Gastrocnemius medialis (tissue), 4 donors: ENCODE data around the gene TRIM8.
A peak's percentile ranks its signal among the peaks of the same experiment; 100 is the strongest.

Experiments
- POLR2A ChIP-seq, 2 donors: fragments of 450-650 bp; IDR thresholded peaks; one replicate each; pipeline ENCODE4 v1.6.1; 2017; ENCODE audit warnings: antibody characterized with exemption in 2 of 2, mild to moderate bottlenecking in 2 of 2, moderate library complexity in 2 of 2
- TF ChIP-seq, protein P1 (sequence below), 5 experiments: fragments of 450-650 bp in 3 of 5; fragments of 200-600 bp in 2 of 5; sonication (generic) in 2 of 5; IDR thresholded peaks in 4 of 5; conservative IDR thresholded peaks in 1 of 5; 1 replicate in 4 of 5; 2 replicates in 1 of 5; pipeline ENCODE4 v1.5.1; 2016 to 2019; ENCODE audit warnings: antibody characterized with exemption in 5 of 5, mild to moderate bottlenecking in 3 of 5, moderate library complexity in 3 of 5

GRCh38 chr10:102645741-102646609, 1.7 kb downstream of the TRIM8 start:
- TF ChIP-seq POLR2A (IDR thresholded peaks at IDR 0.05): peak; percentile 72 to 82
- TF ChIP-seq, protein P1, sequence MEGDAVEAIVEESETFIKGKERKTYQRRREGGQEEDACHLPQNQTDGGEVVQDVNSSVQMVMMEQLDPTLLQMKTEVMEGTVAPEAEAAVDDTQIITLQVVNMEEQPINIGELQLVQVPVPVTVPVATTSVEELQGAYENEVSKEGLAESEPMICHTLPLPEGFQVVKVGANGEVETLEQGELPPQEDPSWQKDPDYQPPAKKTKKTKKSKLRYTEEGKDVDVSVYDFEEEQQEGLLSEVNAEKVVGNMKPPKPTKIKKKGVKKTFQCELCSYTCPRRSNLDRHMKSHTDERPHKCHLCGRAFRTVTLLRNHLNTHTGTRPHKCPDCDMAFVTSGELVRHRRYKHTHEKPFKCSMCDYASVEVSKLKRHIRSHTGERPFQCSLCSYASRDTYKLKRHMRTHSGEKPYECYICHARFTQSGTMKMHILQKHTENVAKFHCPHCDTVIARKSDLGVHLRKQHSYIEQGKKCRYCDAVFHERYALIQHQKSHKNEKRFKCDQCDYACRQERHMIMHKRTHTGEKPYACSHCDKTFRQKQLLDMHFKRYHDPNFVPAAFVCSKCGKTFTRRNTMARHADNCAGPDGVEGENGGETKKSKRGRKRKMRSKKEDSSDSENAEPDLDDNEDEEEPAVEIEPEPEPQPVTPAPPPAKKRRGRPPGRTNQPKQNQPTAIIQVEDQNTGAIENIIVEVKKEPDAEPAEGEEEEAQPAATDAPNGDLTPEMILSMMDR (IDR thresholded peaks at IDR 0.05 in 4 of 5, conservative IDR thresholded peaks at IDR 0.05 in 1 of 5): no peak
